ENCODE results near the gene STAC3.
"Not testable (repeated sequence)": the region's sequence is repeated elsewhere in the genome, so short reads cannot be mapped to it uniquely, and the experiment has no call there.

Gene STAC3

DNA sequence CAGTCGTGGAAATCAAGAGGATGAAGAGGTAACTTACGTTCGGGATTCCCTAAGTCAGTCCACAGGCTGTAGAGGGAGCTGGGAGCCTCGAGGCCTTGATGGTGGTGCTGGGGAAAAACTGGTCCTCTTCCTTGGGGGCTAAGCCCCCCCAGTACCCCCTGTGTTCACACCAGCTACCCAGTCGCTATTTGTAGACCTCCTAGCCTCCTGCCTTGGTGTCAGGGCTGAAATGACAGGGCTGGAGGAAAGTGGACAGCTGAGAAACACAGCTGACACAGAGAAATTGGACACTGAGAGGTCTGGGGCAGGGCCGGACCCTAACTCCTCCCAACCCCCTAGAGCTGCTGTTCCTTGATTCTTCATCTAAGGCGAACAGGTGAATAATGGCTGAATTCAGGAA lies at the start of gene STAC3:
Gene STAC3, minus strand, starts transcription at position 232 of the 400 bp plus-strand sequence. CDS start 1,551 bp downstream, outside the sequence.
- DNase-seq, result no peak

DNA sequence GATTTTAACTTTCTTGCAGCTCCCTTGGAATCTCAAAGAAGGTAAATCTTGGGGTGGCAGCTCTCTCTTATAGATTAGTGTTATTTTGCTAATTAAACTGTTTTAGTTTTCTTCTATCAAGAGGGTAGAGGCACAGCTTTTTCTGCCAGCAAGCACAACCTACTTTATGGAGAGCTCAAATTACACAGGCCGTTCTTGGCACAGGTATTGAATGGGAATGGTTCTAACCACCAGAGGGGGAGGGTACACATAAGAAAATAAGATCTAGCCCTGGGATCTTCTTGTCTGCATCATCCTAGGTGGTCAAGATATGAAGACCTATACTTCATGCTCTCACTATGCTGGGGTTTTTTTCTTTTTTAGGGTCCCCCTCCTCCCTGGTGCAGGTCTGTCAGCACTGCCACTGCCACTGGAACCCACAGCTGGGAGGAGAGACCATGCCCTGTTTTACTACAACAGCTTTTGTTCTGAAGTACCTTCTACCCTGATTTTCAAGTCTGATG lies 48.6 kb upstream of the STAC3 start:
- DNase-seq, result peak; percentile 8

DNA sequence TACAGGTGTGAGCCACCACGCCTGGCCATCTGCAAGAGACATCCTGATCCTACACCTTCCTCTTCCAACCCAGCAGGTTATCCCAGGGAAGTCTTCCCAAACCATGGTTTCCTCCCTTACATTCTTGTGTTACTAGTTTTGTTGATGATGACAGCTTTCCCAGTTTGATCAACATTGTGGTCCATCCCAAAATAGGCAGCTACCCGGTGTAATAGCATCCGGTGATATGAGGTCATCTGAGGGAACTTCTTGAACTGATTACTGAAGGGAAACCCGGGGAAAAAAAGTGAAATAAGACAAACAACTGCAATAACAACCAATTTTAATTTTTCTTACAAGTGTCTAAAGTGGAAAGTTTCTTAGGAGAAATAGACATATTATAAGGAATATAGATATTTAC lies 45.3 kb upstream of the STAC3 start:
- no peak for DNase-seq

DNA sequence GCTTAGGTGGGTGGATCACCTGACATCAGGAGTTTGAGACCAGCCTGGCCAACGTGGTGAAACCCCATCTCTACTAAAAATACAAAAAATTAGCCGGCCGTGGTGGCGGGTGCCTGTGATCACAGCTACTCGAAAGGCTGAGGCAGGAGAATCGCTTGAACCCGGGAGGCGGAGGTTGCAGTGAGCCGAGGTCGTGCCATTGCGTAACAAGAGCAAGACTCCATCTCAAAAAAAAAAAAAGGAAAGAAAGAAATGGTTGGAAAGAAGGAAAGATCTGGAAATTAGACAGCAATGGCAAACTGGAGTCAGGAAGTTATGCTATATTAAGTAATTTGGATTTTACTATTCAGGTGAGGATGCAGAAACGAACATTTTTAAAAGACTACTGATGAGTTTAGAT lies 31.1 kb upstream of the STAC3 start:
- not testable (repeated sequence) for DNase-seq

DNA sequence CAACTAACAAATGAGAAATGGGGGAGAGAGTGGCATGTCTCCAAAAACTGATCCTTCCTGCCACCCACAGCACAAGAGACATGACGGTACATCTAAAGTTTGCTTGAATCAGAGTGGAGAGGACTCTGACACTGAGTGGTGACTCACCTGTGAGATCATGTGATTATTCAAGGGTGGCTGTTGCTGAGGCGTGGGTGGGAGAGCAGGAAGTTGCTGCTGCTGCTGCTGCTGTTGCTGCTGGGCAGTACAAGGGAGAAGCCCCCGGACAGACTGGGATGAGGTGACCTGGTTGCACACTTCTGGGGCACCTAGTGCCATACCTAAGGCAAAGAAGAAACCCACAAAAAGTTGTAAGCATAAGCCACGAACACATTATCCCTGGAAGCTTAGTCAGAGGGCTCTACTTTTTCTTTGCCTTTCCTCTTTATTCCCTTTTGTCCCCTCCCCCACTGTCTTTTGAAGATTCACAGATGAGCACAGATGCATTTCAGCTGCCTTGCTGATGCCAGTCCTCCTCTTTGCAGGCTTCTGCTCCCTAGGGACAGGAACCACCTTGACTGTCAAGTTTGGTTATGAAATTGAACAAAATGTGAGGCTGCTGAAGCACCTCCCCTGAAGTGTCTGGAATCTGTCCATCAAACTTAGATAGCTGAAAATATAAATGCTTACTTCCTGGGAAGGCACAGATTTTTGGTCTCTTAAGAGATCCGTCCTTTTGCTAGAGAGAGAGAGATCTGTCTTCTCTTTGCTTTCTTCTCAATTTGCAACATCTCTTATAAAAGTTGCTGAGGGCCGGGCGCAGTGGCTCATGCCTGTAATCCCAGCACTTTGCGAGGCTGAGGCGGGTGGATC lies 29.4 kb upstream of the STAC3 start:
- no peak for DNase-seq

DNA sequence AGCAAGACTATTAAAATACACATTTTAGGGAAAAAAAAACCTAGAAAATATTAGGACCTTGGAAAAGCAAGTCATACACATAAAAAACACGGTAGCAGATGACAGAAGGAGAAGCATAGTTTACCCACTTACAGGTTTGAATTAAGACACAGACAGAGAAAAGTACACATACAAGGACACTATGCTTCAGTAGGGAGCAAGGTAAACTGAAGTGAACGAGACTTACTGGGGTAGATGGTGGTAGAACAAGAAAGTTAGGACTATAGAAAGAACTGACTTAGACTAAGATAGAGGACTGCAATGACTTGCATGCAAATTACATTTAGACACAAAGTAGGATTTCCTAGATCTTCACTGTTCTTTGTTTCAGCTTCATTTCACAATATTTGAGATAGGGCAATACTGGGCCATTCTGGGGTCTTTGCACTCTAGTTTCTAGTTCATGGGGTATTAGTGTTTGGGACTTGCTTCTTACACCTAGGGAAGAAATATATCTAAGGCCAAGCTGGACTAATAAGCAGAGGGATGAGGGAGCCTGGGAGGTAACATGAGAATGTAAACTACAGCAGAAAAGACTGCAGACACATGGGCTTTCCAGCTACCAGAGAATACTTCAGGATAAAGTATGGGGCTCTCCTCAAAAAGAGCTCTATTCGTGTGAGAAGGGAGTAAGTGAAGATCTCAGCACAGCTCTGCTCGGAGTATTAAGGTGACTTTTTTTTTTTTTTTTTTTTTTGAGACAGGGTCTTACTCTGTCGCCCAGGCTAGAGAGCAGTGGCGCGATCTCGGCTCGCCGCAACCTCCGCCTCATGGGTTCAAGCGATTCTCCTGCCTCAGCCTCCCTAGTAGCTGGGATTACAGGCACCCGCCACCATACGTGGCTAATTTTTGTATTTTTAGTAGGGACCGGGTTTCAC lies 27.7 kb upstream of the STAC3 start:
- no peak for DNase-seq

DNA sequence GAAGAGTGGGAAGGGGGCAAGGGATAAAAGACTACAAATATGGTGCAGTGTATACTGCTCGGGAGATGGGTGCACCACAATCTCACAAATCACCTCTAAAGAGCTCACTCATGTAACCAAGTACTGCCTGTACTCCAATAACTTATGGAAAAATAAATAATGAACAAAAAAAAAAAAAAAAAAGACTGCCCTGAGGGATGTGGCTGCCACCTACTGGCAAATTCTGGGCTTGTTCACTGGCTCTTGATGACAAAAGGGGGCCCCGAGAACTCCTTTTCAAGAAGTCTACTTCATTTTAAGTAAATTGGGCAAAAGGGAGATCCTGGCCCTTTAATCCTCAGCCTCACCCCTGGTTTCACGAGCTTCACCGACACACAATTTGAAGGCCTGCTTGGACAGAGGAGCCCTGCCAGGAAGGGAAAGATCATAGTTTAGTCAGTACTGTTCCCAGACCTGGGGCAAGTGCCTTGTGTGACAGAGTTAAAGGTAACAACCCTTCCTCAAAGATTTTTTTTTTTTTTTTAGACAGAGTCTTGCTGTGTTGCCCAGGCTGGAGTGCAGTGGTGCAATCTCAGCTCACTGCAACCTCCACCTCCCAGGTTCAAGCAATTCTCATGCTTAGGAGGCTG lies 26.1 kb upstream of the STAC3 start:
- no peak for DNase-seq

DNA sequence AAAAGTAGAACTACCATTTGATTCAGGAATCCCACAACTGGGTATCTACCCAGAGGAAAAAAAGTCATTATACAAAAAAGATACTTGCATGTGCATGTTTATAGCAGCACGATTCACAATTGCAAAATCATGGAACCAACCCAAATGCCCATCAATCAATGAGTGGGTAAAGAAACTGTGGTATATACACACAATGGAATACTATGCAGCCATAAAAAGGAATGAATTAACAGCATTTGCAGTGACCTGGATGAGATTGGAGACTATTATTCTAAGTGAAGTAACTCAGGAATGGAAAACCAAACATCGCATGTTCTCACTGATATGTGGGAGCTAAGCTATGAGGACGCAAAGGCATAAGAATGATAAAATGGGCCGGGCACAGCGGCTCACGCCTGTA lies 25.2 kb upstream of the STAC3 start:
- not testable (repeated sequence) for DNase-seq

DNA sequence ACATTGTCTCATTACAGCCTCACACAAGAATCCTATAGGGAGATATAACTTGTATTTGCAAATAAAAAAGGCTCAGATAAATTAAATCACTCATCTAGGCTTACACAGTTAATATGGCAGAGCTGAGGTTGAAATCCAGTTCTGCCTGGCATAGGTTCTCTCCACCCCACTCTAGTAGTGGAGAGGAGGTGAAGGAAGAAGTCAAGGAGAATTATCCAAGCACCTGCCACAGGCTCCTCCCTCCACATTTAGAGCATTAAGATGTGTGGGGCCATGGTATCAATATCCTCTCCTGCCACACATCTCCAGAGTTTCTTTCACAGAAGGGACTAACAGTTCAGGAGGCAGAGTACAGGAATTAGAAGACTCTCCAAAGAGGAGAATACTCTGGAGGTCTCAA lies 22.5 kb upstream of the STAC3 start:
- no peak for DNase-seq

DNA sequence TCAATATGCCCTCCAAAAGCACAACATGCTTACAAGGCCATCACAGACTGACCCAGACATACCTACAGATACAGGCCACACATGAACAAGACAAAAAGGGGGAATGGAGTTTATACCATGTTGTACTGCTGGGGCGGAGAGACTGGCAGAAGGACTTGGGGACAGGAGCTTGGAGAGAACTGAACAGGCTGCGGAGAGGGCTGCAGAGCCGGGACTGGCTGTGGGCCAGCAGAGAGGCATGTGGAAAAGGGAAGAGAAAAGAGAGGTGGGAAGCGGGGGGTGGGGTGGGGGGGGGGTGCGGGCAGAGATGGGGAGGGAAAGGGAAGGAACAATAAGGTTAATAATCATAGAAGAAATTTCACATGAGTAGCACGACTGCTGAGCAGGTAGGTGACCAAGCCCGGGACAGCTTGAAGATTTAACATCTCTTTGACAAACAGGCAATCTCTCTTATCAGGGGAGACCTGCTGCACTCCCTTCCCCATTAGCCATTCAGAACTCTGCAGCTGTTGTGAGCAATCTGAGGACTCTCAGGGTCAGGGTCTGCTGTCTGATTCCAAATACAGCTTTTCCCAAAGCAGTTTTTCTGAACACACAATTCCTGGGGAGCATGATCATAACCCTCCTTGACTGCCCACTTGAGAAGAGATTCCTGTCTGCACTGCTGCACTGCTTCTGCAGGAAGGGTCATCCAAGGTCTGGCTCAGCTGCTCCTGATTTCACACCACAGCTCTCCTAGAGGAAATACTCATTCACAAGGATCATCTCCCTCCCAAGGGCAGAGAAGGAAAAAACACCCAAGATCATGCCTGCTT lies 21.6 kb upstream of the STAC3 start:
- no peak for DNase-seq

DNA sequence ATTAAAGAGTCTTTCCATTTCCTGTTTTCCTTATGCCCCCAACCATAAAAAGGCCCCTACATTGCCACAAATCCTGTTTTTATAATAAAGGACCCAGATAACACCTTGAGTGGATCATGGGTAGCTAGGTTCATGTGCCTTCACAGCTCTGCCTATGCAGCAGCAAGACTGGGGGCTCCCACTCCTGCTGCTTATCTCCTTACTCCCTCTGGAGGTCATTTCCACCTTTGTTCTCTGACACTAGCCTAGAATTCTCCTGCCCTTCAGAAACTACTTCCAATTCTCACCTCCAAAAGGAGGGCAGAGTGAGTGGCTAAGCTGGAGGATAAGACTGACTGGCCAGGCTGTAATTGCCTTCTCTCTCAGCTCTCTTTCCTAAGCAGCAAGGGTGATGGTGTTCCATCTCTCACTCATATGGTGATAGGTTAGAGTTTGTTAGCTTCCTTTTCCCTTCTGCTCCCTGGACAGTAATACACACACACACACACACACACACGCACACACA lies 20.0 kb upstream of the STAC3 start:
- no peak for DNase-seq

DNA sequence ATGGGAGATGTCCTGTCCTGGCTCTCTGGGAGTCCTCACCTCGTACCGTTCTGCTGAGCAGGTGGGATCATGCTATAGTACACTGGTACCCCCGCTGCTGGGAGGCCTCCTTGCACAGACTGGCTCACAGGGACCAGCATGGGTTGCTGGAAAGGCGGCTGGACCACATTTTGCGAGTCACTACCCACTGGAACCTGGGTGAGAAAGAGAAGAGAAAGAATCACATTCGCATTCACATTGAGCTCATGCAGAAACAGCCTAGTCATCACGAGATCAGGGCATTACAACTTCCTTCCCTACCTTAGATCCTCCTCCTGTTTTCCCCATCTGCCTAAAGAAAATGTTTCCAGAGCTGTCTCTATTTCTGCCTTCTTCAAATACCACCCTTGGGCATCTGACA lies 17.3 kb upstream of the STAC3 start:
- DNase-seq, result no peak

DNA sequence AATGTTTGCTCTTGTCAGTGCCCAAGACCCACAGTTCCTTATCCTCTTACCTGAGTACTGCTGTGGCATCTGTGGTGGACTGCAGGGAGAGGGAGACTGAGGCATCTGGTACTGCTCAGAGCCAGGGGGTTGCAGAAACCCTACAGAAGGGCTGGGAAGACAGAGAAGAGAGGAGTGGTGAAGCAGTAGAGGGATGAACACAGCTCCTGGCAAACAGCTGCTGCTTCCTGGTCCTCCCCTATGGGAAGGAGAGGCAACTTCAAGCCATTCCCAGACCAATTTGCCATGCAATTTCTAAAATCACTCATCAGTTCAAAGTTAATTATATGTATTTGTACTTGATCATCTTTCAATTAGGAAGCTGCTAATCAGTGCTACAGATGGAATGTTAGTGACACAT lies 15.7 kb upstream of the STAC3 start:
- DNase-seq, result no peak

DNA sequence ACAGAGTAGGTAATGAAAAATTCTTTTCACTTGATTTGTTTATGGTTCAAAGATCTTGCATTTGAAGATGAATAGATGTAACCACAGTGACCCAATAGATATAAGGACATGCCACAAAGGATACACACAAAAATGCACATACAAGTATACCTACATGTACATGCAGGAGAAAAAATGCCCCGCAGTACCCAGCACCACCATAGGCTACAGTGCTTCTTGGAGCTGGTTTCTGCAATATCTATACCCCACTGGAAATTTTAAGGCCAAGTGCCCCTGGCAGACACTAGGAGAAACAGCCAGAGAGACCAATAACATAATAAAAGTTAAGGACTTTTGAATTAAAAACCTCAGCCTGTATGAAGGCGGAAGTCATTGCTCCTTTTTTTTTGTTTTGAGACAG lies 12.1 kb upstream of the STAC3 start:
- no peak for DNase-seq

DNA sequence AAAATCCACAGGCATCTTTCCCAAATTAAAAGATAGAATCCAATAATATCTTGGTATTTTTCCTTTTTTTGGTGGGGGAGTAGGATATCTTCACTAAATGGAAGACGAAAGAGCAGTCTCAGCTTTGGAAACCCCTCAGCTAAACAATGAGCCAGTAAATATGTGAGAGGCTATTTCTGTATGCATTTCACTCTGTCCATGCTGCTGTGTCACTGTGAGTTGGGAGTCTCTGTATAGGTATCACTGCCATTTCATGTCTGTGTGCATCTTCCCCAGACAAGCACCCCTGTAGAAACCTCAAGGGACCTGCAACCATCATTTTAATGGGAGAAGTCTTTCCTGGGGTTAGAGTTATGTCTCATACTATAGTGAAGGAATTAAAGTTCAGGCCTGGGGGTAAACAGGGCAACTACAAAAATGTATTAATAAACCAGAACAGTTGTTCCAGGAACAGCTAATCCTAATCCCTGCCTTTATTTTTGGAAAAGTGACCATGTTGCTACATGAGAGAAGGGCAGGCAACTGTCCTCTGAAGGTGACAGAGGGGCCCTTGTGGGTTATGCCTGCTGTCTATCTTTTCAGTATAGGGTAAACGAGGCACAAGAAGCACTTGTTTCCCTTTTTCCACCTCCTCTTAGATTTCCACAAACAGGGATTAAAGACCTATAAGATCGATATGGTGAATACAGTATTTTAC lies 11.3 kb upstream of the STAC3 start:
- no peak for DNase-seq

DNA sequence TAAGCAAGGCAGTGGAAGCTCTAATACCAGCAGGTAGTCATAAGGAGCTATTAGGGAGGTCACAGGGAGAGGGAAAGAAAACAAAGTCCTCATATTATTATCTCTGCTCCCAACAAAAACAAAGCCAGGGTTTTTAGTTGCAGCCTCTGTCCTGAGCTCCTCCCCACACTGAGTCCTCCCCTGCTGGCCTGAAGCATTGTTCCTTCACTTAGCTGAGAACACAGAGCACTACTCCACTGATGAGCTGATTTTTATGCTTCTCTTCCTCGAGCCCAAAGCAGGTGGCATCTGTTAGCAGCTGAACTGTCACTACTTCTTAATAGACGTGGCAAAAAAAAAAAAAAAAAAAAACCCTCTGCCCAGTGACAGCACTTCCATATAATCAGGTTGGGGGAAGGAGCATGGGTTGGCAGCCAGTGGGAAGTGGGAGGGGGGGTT lies 10.5 kb upstream of the STAC3 start:
- no peak for DNase-seq

DNA sequence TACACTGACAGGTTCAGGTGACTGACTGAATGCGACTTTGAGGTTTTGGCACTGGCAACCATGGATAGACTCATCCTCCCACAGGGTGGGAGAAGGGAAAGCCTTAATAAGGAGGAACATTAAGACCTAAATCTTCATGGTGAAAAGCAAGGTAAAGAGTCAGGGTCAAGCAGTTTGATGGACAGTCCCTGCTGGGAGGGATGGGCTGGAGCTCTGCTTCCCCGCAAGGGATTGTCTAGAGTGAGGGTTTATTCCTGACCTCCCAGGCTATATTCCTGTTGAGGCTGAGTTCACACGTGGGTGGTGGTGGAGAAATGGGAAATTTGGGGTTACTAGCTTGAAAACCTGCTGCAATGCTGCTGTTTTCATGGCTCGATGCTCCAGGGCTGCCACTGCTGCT lies 9.4 kb upstream of the STAC3 start:
- DNase-seq, result no peak

DNA sequence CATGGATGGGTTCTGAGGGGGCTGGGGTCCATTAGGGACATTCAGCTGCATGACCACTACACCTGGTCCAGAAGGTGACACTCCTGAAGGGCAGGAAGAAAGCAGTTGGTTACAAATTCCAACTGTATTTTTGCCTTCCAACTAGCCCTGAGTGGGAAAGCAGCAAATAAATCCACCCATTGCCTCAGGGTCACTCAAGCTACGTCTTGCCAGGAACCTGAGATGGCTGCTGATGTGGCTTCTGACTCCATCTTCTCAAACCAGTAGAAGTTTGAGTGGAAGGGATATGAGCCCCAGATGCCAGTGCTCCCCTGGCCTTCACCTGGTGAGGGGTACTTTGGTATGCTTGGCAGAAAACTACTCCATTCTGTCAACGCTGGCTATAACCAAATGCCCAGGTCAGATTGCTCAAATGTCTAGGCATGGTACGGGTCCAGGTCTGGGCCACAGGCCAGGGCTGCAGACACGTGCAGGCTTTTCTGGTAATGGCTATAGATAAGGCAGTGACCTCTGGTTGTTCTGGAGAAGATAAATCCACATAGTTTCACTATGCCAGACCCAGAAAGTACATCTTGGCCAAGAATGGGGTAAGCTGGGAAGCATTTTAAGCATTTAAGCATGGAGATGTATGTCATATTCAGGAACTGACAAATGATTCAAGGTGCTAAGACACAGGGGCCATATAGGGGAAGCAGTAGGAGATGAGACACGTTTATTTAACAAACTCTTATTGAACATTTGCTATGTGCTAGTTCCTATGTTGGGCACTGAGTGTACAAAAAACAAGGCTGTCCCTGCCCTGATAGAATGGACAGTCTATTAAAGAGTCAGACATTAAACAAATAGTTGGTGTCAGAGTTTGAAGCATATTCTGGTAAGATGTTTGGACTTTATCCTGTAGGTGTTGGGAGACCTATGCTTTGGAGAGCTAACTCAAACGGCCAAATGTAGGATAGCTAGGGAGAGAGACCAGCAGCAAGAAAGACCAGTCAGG lies 8.3 kb upstream of the STAC3 start:
- DNase-seq, result no peak

DNA sequence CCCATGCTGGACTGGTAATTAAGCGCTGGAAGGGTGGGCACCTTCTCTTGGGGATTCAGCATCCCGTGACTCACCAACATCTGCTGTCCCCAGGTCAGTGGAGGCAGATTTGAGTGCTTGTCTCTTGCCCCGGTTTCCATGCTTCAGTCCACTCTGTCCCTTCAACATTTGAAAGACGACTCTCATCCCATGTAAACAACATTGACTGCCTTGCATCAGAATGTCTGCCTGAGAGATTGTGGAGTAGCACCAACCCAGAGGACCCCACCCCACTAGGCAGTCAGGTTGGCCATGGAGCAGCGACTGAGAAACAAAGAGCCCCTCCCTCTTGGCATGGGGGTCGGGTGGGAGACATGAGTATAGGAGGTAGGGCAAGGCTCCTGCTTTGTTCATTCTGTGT lies 4.9 kb upstream of the STAC3 start:
- no peak for DNase-seq

Data from NCI-H1436 treated with DMSO at 0.1 percent for 48 hours (cell line).